ENCODE measurements around the gene LPIN3.

The LPIN3 gene

GRCh38 chr20:41342474-41343464, 2.1 kb downstream of the LPIN3 start:
- Histone ChIP-seq H4K20me1 (ENCODE audit: insufficient read depth, low read length) (peaks cover 8% of the 10 kb centered on the region; the same call in 1 of the 2 replicates), H3K27me3 (ENCODE audit: insufficient read depth, low read length, poor library complexity) (no peaks in the 10 kb centered on the region), H3K36me3 (ENCODE audit: insufficient read depth, low read length) (no peaks in the 10 kb centered on the region), H3K9ac (ENCODE audit: low read depth, low read length) (no peak overlapping the region), H3K4me3 (ENCODE audit: low read depth in 1 of 2, low read length in 2 of 2) (no peak overlapping the region), H2AFZ (ENCODE audit: low read depth, low read length) (no peak overlapping the region), H3K79me2 (ENCODE audit: insufficient read depth, low read length) (no peaks in the 10 kb centered on the region), H3K4me1 (ENCODE audit: insufficient read depth, low read length) (peaks cover 9% of the 10 kb centered on the region), H3K27ac (ENCODE audit: low read length) (no peak overlapping the region), H3K9me3 (ENCODE audit: insufficient read depth, low read length, severe bottlenecking) (no peaks in the 10 kb centered on the region), H3K4me2 (ENCODE audit: insufficient read depth, low read length) (no peak overlapping the region)
- no peak for DNase-seq
- no peak for ATAC-seq (ENCODE audit: insufficient read depth, low read depth)
- no peak for TF ChIP-seq CTCF (IDR thresholded peaks at IDR 0.05; ENCODE audit: borderline replicate concordance, extremely low read depth, low read length, poor library complexity, severe bottlenecking)
- no peak for TF ChIP-seq EZH2 (IDR thresholded peaks at IDR 0.05; ENCODE audit: borderline replicate concordance, low read depth, low read length, severe bottlenecking)

- no peak overlapping the region for H2AFZ ChIP-seq (ENCODE audit: low read depth, low read length)
- H3K4me2 ChIP-seq (ENCODE audit: insufficient read depth, low read length): no peak overlapping the region
- no peak overlapping the region for H3K9ac ChIP-seq (ENCODE audit: low read depth, low read length)
- H3K27me3 ChIP-seq (ENCODE audit: insufficient read depth, low read length, poor library complexity): no peaks in the 10 kb centered on the region
- no peaks in the 10 kb centered on the region for H3K9me3 ChIP-seq (ENCODE audit: insufficient read depth, low read length, severe bottlenecking)
- ATAC-seq (ENCODE audit: insufficient read depth, low read depth) (no peak), DNase-seq (no peak)
- peaks cover 9% of the 10 kb centered on the region for H3K4me1 ChIP-seq (ENCODE audit: insufficient read depth, low read length)
- H3K4me3 ChIP-seq (ENCODE audit: low read depth in 1 of 2, low read length in 2 of 2): no peak overlapping the region
- no peak overlapping the region for H3K27ac ChIP-seq (ENCODE audit: low read length)
- H3K36me3 ChIP-seq (ENCODE audit: insufficient read depth, low read length): no peaks in the 10 kb centered on the region
- H4K20me1 ChIP-seq (ENCODE audit: insufficient read depth, low read length): peaks cover 8% of the 10 kb centered on the region; the same call in 1 of the 2 replicates
- H3K79me2 ChIP-seq (ENCODE audit: insufficient read depth, low read length): no peaks in the 10 kb centered on the region
- TF ChIP-seq CTCF (IDR thresholded peaks at IDR 0.05; ENCODE audit: borderline replicate concordance, extremely low read depth, low read length, poor library complexity, severe bottlenecking) (no peak), EZH2 (IDR thresholded peaks at IDR 0.05; ENCODE audit: borderline replicate concordance, low read depth, low read length, severe bottlenecking) (no peak)
Observed at GRCh38 chr20:41344477-41344876, 3.9 kb downstream of the LPIN3 start.

GRCh38 chr20:41344938-41345728, 4.5 kb downstream of the LPIN3 start:
- no peaks in the 10 kb centered on the region for H3K79me2 ChIP-seq (ENCODE audit: insufficient read depth, low read length)
- H3K9me3 ChIP-seq (ENCODE audit: insufficient read depth, low read length, severe bottlenecking): no peaks in the 10 kb centered on the region
- no peak overlapping the region for H2AFZ ChIP-seq (ENCODE audit: low read depth, low read length)
- H3K9ac ChIP-seq (ENCODE audit: low read depth, low read length): no peak overlapping the region
- no peak for DNase-seq
- ATAC-seq (ENCODE audit: insufficient read depth, low read depth): no peak
- TF ChIP-seq CTCF (IDR thresholded peaks at IDR 0.05; ENCODE audit: borderline replicate concordance, extremely low read depth, low read length, poor library complexity, severe bottlenecking) (no peak), EZH2 (IDR thresholded peaks at IDR 0.05; ENCODE audit: borderline replicate concordance, low read depth, low read length, severe bottlenecking) (no peak)
- H3K27ac ChIP-seq (ENCODE audit: low read length): no peak overlapping the region
- peaks cover 8% of the 10 kb centered on the region; the same call in 1 of the 2 replicates for H4K20me1 ChIP-seq (ENCODE audit: insufficient read depth, low read length)
- H3K36me3 ChIP-seq (ENCODE audit: insufficient read depth, low read length): no peaks in the 10 kb centered on the region
- peaks cover under 1% of the 10 kb centered on the region for H3K27me3 ChIP-seq (ENCODE audit: insufficient read depth, low read length, poor library complexity)
- H3K4me3 ChIP-seq (ENCODE audit: low read depth in 1 of 2, low read length in 2 of 2): no peak overlapping the region
- no peak overlapping the region for H3K4me2 ChIP-seq (ENCODE audit: insufficient read depth, low read length)
- peaks cover 4% of the 10 kb centered on the region for H3K4me1 ChIP-seq (ENCODE audit: insufficient read depth, low read length)

Data from DND-41 (cell line).